Testis (tissue), 3 donors: ENCODE results near the gene HSD11B1L. TPM values are rescaled to one million over a fixed set of nuclear protein-coding genes. Genes with fewer than 3 reads are reported as not detected.

Source experiments
- DNase-seq: peaks from one replicate; pipeline ENCODE4 v3.0.0-alpha.2; 2019
- H3K27ac ChIP-seq, 2 donors: fragments of 200-600 bp; sonication (generic); one replicate each; pipeline ENCODE4 v1.5.1; 2019
- H3K27me3 ChIP-seq: fragments of 200-600 bp; sonication (generic); one replicate; pipeline ENCODE4 v1.5.1; 2019
- H3K36me3 ChIP-seq: fragments of 200-600 bp; sonication (generic); one replicate; pipeline ENCODE4 v1.5.1; 2017; ENCODE audit warnings: low read depth; ENCODE audit errors: missing control alignments
- H3K4me1 ChIP-seq: fragments of 200-600 bp; sonication (generic); one replicate; pipeline ENCODE4 v1.5.1; 2019
- H3K4me3 ChIP-seq, 2 donors: fragments of 200-600 bp; sonication (generic); one replicate each; pipeline ENCODE4 v1.5.1; 2017 to 2019
- H3K9me3 ChIP-seq: fragments of 200-600 bp; sonication (generic); one replicate; pipeline ENCODE4 v1.5.1; 2017
- POLR2A ChIP-seq: fragments of 450-650 bp; IDR thresholded peaks from one replicate; pipeline ENCODE4 v1.6.1; 2017; ENCODE audit warnings: antibody characterized with exemption, mild to moderate bottlenecking, moderate library complexity
- WGBS, 2 donors: methylation state at CpG; one replicate each; pipeline ENCODE4 v1.1.5; 2018; 5-methylcytosine and 5-hydroxymethylcytosine counted together
- intact Hi-C: fragments of 100-400 bp; cut with DNase I; formaldehyde crosslinking; loops from one replicate; pipeline ENCODE4 v1.15.1; 2023; ENCODE audit warnings: low total_unique reads
- polyA plus RNA-seq: library from polyadenylated mRNA; stranded (reverse); fragments of 350-450 nt; fragmentation: Illumina TruSeq; extraction: RNeasy Lipid Tissue Mini Kit (QIAGEN cat#74804); gene quantifications from one replicate; pipeline ENCODE4 v1.2.3, GENCODE V29; 2014; ENCODE audit warnings: low read depth, low replicate concordance; ENCODE audit not compliant: insufficient read depth
- total RNA-seq, 2 donors: library from RNA; depleted of rRNA; stranded (reverse); fragments of >200 nt; gene quantifications; one replicate each; pipeline ENCODE4 v1.2.3, GENCODE V29; 2016
- TF ChIP-seq, protein P1 (sequence below), 3 experiments: fragments of 450-650 bp in 2 of 3; fragments of 200-600 bp in 1 of 3; sonication (generic) in 1 of 3; IDR thresholded peaks; one replicate each; pipeline ENCODE4 v1.5.1; 2016 to 2019; ENCODE audit warnings: antibody characterized with exemption in 3 of 3, mild to moderate bottlenecking in 2 of 3, moderate library complexity in 1 of 3

HSD11B1L gene
- total and polyA plus RNA-seq, 3 donors from 2014 or later, result 8.1 to 21.0 (median 18.8) TPM

DNA sequence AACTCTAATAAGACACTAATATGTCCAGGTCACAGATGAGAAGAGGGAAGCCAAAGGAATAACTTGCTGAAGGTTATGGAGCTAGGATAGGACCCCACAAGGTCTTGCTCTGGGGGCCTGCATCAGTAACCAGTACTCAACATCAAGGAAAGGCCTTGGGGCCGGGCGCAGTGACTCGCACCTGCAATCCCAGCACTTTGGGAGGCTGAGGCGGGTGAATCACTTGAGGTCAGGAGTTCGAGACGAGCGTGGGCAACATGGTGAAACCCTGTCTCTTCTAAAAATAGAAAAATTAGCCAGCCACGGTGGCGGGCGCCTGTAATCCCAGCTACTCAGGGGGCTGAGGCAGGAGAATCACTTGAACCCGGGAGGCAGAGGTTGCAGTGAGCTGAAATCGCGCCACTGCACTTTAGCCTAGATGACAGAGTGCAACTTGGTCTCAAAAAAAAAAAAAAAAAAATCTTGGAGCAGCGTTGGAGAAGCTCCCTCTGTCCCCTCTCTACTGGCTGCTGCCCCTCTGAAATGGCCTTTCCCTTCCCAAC lies 37.3 kb downstream of the HSD11B1L start:
- 49 to 57% methylated on average over 14 of the region's 14 CpGs for WGBS, 2 donors
- H3K27me3 ChIP-seq, result no peaks in the 10 kb centered on the region
- no peaks in the 10 kb centered on the region for H3K36me3 ChIP-seq
- no peaks in the 10 kb centered on the region for H3K9me3 ChIP-seq
- no peak for DNase-seq
- peaks cover 18% of the 10 kb centered on the region for H3K4me1 ChIP-seq
- intact Hi-C loops, result no loop called here
- no peak for TF ChIP-seq POLR2A
- TF ChIP-seq, protein P1, sequence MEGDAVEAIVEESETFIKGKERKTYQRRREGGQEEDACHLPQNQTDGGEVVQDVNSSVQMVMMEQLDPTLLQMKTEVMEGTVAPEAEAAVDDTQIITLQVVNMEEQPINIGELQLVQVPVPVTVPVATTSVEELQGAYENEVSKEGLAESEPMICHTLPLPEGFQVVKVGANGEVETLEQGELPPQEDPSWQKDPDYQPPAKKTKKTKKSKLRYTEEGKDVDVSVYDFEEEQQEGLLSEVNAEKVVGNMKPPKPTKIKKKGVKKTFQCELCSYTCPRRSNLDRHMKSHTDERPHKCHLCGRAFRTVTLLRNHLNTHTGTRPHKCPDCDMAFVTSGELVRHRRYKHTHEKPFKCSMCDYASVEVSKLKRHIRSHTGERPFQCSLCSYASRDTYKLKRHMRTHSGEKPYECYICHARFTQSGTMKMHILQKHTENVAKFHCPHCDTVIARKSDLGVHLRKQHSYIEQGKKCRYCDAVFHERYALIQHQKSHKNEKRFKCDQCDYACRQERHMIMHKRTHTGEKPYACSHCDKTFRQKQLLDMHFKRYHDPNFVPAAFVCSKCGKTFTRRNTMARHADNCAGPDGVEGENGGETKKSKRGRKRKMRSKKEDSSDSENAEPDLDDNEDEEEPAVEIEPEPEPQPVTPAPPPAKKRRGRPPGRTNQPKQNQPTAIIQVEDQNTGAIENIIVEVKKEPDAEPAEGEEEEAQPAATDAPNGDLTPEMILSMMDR (IDR thresholded peaks at IDR 0.05), result no peak
- H3K27ac ChIP-seq, result no peak overlapping the region
- no peak overlapping the region for H3K4me3 ChIP-seq

DNA sequence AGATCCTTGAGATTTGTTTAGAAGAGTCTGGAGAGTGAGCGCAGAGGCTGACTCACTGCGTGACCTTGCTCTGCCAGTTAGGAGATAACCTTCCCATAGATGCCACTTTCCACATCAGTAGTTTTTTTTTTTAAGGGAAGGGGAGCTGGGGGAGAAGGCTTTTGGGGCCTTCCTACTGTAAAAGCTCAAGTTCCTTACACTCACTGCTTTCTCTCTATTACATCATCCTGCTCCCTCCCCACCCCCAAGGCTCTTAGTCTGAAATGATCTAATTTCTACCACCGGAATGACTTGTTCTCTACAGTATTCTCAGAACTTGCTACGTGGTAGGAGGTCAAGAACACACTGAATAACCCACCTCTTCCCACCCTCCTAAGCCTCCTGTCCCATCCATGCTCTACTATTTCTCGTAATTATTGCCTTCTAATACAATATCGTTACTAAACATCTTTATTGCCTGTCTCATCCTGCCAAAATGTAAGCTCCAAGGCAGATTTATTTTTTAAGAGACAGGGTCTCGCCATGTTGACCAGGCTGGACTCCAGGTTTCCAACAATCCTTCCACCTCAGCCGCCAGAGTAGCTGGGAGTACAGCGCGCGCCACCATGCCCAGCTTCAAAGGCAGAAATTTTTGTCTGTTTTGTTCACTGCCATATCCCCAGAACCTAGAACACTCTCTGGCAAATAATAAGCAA lies 37.9 kb downstream of the HSD11B1L start:
- H3K27ac ChIP-seq, result peak overlapping the region in 1 of 2 donors; percentile 94
- no peak for DNase-seq
- H3K27me3 ChIP-seq, result no peaks in the 10 kb centered on the region
- no peaks in the 10 kb centered on the region for H3K9me3 ChIP-seq
- peak overlapping the region; percentile 97 to 99 for H3K4me3 ChIP-seq
- 18 to 19% methylated on average over 11 of the region's 11 CpGs for WGBS, 2 donors
- no peak for TF ChIP-seq POLR2A
- TF ChIP-seq, protein P1 (IDR thresholded peaks at IDR 0.05), result no peak
- peaks cover 18% of the 10 kb centered on the region for H3K4me1 ChIP-seq
- H3K36me3 ChIP-seq, result no peaks in the 10 kb centered on the region
- intact Hi-C loops, result no loop called here

DNA sequence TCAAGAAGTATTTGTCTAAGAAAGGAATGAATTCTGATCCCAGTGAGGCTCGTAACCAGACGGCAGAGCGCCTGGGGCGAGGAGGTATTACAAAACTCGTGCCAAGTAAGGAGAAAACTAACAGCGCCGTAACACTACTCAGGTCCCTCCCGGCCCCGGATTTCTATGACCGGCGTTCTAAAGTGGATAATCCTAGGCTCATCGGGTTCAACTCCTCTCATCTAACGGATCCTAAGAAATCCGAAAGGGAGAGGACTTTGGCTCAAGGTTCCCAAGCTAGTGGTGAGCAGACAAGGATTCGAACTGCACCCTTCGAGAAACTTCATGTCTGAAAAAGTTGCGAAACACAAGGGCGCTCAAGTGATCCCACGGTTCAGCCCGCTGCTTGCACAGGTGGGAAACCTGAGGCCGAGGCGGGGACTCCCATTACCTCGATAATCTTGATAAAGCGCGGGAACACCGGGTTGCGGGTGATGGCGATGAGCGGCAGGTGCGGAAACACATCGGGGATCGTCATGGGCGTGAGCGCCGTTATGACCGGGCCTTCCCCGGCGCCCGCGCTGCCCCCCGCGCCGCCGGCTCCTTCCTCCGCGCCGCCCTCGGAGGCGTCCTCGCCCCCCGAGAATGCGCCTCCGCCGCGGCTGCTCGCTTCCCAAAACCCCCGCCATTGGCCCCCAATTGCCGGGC lies 38.6 kb downstream of the HSD11B1L start:
- Histone ChIP-seq H3K4me1 (peaks cover 18% of the 10 kb centered on the region), H3K9me3 (no peaks in the 10 kb centered on the region), H3K27me3 (no peaks in the 10 kb centered on the region), H3K36me3 (no peaks in the 10 kb centered on the region), H3K27ac (peak overlapping the region; percentile 93 to 94), H3K4me3 (peak overlapping the region; percentile 97 to 99)
- intact Hi-C loops, result no loop called here
- TF ChIP-seq, protein P1 (IDR thresholded peaks at IDR 0.05), result no peak
- TF ChIP-seq POLR2A, result no peak
- no peak for DNase-seq
- 0% methylated on average over 45 to 58 of the region's 58 CpGs for WGBS, 2 donors

DNA sequence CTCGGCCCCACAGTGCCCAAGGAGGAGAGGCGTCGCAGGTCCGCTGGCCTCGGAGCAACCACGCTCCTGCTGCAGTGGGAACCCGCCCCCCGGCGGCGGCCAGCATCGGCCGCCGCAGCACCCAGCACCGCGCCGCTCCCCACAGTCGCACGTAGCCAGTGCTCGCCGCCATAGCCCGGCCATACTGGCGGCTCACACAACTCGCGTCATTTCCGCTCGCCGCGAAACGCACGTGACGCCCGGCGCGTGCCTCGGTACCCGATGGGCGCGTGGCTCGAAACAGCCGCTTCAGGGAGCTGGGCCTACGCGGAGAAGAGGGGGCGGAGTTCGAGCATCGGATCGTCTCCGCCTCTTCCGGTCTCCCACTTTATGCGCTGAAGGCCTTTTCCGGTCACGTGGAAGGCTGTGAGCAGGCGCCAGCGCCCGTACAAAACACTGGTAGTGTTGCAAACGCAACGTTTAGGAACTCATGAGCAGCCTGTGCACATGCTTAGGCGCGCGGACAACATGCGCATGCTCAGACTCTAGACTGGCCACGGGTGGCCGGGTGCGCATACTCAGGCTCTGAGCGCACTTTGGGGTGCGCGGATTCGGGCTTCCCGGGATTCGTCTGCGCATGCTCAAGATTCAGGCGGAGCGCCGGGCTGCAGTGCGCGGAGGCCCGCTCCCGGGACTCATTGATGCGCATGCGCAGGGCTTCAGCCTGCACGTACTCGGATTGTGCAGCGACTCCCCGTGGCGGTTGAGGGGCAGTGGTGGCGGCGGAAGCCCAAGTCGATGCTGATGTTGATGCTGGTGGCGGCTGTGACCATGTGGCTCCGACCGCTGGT lies 39.3 kb downstream of the HSD11B1L start, which contains the start of the genes CATSPERD and LONP1:
Gene CATSPERD, plus strand, starts transcription at position 677 of the 830 bp plus-strand sequence. Its CDS starts 101 bp downstream, at position 778.
Gene LONP1, minus strand, starts transcription at position 186 of the 830 bp plus-strand sequence. Its CDS starts 14 bp downstream, at position 172.
- Histone ChIP-seq H3K27ac (peak within 1 kb of the TSS; percentile 93 to 94), H3K4me3 (peak within 1 kb of the TSS; percentile 97 to 99), H3K4me1 (peaks cover 18% of the 10 kb centered on the region), H3K27me3 (no peaks in the 10 kb centered on the region), H3K36me3 (no peaks in the 10 kb centered on the region), H3K9me3 (no peaks in the 10 kb centered on the region)
- no peak for TF ChIP-seq POLR2A
- TF ChIP-seq, protein P1 (IDR thresholded peaks at IDR 0.05), result peak; percentile 91 to 99 (median 95)
- 0 to 1% methylated on average over 29 to 46 of the region's 90 CpGs for WGBS, 2 donors
- intact Hi-C loops, result no loop called here
- peak; percentile 99 for DNase-seq
